ENCODE data around the gene CATSPER1. TPM values are rescaled to one million over a fixed set of nuclear protein-coding genes. Genes with fewer than 3 reads are reported as not detected.
"Not testable (repeated sequence)": the region's sequence is repeated elsewhere in the genome, so short reads cannot be mapped to it uniquely, and the experiment has no call there.

The CATSPER1 gene
- total RNA-seq, 1 donor from 2014 or later, result not detected

GRCh38 chr11:66052664-66052982 lies 26.3 kb upstream of the CATSPER1 start:
- intact Hi-C loops (cut with micrococcal nuclease), result loop anchor here (1.0 to 5.0 kb wide), 15 partner anchors 17 to 482 kb away; partner anchors contain the start of genes B4GAT1, BANF1, BRMS1 and CCDC85B

- intact Hi-C loops (cut with micrococcal nuclease), result loop anchor here (1.0 to 5.0 kb wide), 15 partner anchors 17 to 482 kb away; partner anchors contain the start of genes B4GAT1, BANF1, BRMS1 and CCDC85B
Measured at GRCh38 chr11:66051766-66052663, 25.7 kb upstream of the CATSPER1 start, which contains the start of gene SF3B2. TSS of gene SF3B2 (plus strand) at chr11:66052364. CDS start at chr11:66052385, 21 bp downstream.

- intact Hi-C loops (cut with micrococcal nuclease), result loop anchor here (5.0 kb wide), 1 partner anchor 296 kb away; the partner anchor contains the start of genes B4GAT1 and BRMS1
Measured at GRCh38 chr11:66051371-66051765, 25.1 kb upstream of the CATSPER1 start.

- intact Hi-C loops (cut with micrococcal nuclease), result loop anchor here (5.0 kb wide), 1 partner anchor 297 kb away; the partner anchor contains the start of genes B4GAT1 and BRMS1
Measured at GRCh38 chr11:66050581-66051231, 24.4 kb upstream of the CATSPER1 start.

GRCh38 chr11:66048547-66049323 lies 22.5 kb upstream of the CATSPER1 start, which contains the start of gene GAL3ST3:
TSS of gene GAL3ST3 (minus strand) at chr11:66049161. CDS start at chr11:66045415, 3,746 bp downstream.
- intact Hi-C loops (cut with micrococcal nuclease), result no loop called here

- intact Hi-C loops (cut with micrococcal nuclease), result no loop called here
Measured at GRCh38 chr11:66047541-66048365, 21.5 kb upstream of the CATSPER1 start.

GRCh38 chr11:66046901-66047300 lies 20.6 kb upstream of the CATSPER1 start:
- intact Hi-C loops (cut with micrococcal nuclease), result no loop called here

GRCh38 chr11:66045177-66045639 lies 18.9 kb upstream of the CATSPER1 start:
- intact Hi-C loops (cut with micrococcal nuclease), result no loop called here

GRCh38 chr11:66044757-66045156 lies 18.5 kb upstream of the CATSPER1 start:
- intact Hi-C loops (cut with micrococcal nuclease), result no loop called here

- intact Hi-C loops (cut with micrococcal nuclease), result no loop called here
Measured at GRCh38 chr11:66042996-66043906, 17.0 kb upstream of the CATSPER1 start.

GRCh38 chr11:66042227-66042995 lies 16.1 kb upstream of the CATSPER1 start:
- intact Hi-C loops (cut with micrococcal nuclease), result no loop called here

GRCh38 chr11:66039765-66040164 lies 13.5 kb upstream of the CATSPER1 start:
- intact Hi-C loops (cut with micrococcal nuclease), result no loop called here

GRCh38 chr11:66037327-66037726 lies 11.0 kb upstream of the CATSPER1 start:
- intact Hi-C loops (cut with micrococcal nuclease), result no loop called here

GRCh38 chr11:66036334-66036710 lies 10.0 kb upstream of the CATSPER1 start:
- intact Hi-C loops (cut with micrococcal nuclease), result no loop called here

GRCh38 chr11:66035653-66036333 lies 9.5 kb upstream of the CATSPER1 start:
- intact Hi-C loops (cut with micrococcal nuclease), result no loop called here

GRCh38 chr11:66032957-66033735 lies 6.9 kb upstream of the CATSPER1 start:
- intact Hi-C loops (cut with micrococcal nuclease), result no loop called here

- intact Hi-C loops (cut with micrococcal nuclease), result not testable (repeated sequence)
Measured at GRCh38 chr11:66023186-66023440, 3.2 kb downstream of the CATSPER1 start.
